ENCODE results near the gene MRPL55.

The MRPL55 gene

DNA sequence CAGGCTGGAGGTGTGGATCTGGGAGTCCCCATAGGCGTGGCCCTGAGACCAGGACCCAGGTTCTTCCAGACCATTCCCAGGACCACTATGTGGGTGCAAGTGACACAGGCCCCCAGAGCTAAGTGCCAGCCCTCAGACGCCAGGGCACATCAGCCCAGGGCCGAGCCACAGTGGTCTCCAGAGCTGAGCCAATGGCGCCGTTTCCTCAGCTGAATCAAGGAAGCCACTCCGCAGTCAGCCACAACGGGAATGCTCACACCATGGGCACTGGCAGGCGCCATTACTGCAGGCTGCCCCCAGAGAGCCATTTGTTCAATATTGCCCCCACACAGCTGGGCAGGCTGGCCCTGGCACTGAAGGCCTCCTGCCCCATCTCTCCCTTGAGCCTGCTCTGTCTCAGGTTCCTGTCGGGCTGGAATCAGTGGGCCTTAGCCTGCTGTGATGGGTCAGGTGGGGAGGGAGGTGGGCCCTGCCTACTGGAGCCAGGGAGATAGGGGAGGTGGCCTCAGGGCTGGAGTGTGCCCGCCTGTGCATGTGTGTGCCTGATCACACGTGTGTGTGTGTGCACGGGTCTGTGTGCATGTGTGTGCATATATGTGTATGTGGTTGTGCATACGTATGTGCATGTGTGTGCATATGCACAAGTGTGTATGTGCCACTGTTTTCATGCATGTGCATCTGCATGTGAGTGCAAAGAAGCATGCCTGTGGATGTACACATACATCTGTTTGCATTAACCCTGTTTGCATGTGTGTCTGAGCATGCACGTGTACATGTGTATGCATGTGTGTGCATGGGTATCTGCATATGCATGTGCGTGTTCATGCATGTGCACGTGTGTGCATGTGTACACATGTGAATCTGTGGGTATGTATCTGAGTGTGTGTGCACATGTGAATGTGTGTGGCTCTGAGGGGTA, 46.8 kb upstream of the MRPL55 start:
- TF ChIP-seq, protein P1, sequence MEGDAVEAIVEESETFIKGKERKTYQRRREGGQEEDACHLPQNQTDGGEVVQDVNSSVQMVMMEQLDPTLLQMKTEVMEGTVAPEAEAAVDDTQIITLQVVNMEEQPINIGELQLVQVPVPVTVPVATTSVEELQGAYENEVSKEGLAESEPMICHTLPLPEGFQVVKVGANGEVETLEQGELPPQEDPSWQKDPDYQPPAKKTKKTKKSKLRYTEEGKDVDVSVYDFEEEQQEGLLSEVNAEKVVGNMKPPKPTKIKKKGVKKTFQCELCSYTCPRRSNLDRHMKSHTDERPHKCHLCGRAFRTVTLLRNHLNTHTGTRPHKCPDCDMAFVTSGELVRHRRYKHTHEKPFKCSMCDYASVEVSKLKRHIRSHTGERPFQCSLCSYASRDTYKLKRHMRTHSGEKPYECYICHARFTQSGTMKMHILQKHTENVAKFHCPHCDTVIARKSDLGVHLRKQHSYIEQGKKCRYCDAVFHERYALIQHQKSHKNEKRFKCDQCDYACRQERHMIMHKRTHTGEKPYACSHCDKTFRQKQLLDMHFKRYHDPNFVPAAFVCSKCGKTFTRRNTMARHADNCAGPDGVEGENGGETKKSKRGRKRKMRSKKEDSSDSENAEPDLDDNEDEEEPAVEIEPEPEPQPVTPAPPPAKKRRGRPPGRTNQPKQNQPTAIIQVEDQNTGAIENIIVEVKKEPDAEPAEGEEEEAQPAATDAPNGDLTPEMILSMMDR (IDR thresholded peaks at IDR 0.05) = no peak
- no peak overlapping the region for H3K27ac ChIP-seq
- no peaks in the 10 kb centered on the region for H3K36me3 ChIP-seq
- peak in 1 of 2 donors; percentile 55 for DNase-seq
- peaks cover 0 to 11% (median 2%) of the 10 kb centered on the region in 4 donors for H3K4me1 ChIP-seq
- intact Hi-C loops (cut with DNase I; ENCODE audit: low total_unique reads) = no loop called here
- no peaks in the 10 kb centered on the region for H3K9me3 ChIP-seq
- no peak overlapping the region for H3K4me3 ChIP-seq
- H3K27me3 ChIP-seq = peaks cover 0 to 39% of the 10 kb centered on the region in 2 donors

DNA sequence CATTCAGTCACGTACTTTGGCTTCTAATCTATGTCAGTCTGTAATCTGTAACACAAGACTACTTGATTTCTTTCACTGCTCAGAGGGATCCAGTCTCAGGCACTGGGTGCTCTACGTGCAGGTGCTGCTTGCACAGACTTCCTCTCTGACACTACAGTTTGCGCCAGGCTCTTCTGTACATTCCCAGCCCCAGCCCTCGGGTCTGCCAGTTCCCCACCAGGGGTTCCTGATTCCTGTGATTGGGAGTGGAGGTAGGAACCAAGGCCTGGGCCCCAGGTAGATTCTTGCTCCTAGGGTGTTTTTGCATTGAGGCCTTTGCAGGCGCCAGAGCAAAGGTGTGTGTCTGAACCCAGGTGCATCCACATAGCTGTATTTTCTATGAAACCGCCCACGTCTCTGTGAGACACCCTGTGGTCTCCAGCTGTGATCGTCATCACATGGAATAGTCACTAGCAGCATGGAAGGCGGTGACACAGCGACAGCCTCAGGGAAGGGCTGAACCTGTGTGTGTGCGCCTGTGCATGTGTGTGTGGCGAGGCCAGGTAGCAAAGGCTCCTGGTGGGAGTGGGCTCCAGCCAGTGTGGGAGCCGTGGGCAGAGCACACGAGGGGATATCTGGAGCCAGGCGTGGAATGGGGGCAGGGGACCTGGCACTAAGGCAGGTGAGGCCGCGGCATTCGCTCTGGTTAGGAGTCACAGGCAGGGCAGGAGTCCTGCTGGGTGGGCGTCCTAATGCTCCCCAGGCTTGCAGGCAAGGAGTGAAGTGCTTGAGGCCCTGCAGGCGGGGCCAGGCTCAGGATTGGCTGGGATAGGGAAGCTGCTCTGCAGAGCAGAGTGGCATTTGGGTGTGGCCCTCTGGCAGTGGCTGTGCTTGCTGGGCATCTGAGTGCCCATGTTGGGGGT, 45.8 kb upstream of the MRPL55 start:
- Histone ChIP-seq H3K27me3 (peaks cover 0 to 33% of the 10 kb centered on the region in 2 donors), H3K4me3 (no peak overlapping the region), H3K27ac (no peak overlapping the region), H3K4me1 (peaks cover 0 to 21% (median 7%) of the 10 kb centered on the region in 4 donors), H3K36me3 (peaks cover 0 to 2% (median 0%) of the 10 kb centered on the region in 3 donors), H3K9me3 (no peaks in the 10 kb centered on the region)
- intact Hi-C loops (cut with DNase I; ENCODE audit: low total_unique reads) = no loop called here
- peak in 1 of 2 donors; percentile 58 for DNase-seq
- TF ChIP-seq, protein P1 (IDR thresholded peaks at IDR 0.05) = no peak

DNA sequence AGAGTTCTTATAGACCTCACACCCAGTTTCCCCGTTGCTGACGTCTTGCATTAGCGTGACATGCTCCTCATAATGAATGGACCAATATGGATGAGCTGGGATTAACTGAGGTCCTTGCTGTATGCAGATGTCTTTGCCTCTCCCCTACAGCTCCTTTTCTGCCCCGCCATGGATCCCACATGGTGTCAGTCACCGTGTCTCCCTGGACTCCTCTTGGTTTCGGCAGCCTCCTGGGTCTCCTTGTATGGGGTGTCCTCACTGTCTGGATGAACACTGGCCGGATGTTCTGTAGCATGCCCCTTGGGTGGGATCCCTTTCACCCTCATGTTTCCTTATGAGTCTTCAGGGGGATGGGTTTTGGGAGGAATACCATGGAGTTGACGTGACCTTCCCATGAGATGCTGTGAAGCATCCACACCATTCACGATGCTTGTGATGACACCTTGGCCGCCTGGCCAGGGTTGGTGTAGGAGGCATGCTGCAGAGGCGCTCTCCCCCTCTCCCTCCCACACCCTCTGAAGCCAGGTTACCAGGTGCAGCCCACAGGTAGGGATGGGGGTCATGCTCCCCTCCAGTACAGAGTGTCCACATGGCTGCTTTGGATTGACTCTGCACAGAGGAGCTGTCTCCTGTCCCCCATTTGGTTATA, 45.0 kb upstream of the MRPL55 start:
- Histone ChIP-seq H3K4me1 (peaks cover 0 to 28% (median 14%) of the 10 kb centered on the region in 4 donors), H3K27me3 (peaks cover 0 to 26% of the 10 kb centered on the region in 2 donors), H3K4me3 (no peak overlapping the region), H3K9me3 (no peaks in the 10 kb centered on the region), H3K27ac (no peak overlapping the region), H3K36me3 (peaks cover 0 to 10% (median 0%) of the 10 kb centered on the region in 3 donors)
- peak in 1 of 2 donors; percentile 37 for DNase-seq
- intact Hi-C loops (cut with DNase I; ENCODE audit: low total_unique reads) = no loop called here
- TF ChIP-seq, protein P1 (IDR thresholded peaks at IDR 0.05) = no peak

DNA sequence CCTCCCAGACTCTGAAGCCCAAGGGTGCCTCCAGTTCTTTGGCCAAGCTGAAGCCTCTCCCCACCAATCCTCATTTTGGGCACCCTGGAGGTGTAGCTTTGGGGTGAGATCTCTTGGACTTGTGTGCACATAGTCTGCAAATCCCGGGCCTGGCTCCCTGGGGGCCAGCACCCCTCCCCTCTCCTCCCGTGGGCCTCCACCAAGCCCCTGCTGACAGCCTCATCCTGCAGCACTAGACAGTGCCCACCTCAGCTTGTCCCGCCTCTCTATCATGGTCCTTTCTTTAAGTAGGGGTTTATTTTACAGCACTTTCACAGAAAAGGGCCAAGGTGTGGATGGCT, 43.8 kb upstream of the MRPL55 start:
- Histone ChIP-seq H3K27ac (no peak overlapping the region), H3K36me3 (peaks cover 3 to 22% (median 9%) of the 10 kb centered on the region in 3 donors), H3K4me3 (no peak overlapping the region), H3K27me3 (peaks cover 0 to 16% of the 10 kb centered on the region in 2 donors), H3K9me3 (no peaks in the 10 kb centered on the region), H3K4me1 (peaks cover 0 to 29% (median 15%) of the 10 kb centered on the region in 4 donors)
- peak in 1 of 2 donors; percentile 47 for DNase-seq
- TF ChIP-seq, protein P1 (IDR thresholded peaks at IDR 0.05) = no peak
- intact Hi-C loops (cut with DNase I; ENCODE audit: low total_unique reads) = no loop called here
